ENCODE data around the gene DCLK1. TPM values are rescaled to one million over a fixed set of nuclear protein-coding genes. Genes with fewer than 3 reads are reported as not detected.

DCLK1 gene
- total and polyA plus RNA-seq, 2 donors (not counting 1 experiment from before 2014, with no cell fraction given): 0.56 to 6.3 TPM

GRCh38 chr13:35909837-35910540, 221.2 kb downstream of the DCLK1 start:
- H3K79me2 ChIP-seq (ENCODE audit: control insufficient read depth, insufficient read depth, low read length): no peaks in the 10 kb centered on the region
- H2AFZ ChIP-seq (ENCODE audit: low read length): no peak overlapping the region
- no peaks in the 10 kb centered on the region for H3K36me3 ChIP-seq (ENCODE audit: control insufficient read depth, insufficient read depth, low read length)
- no peak for TF ChIP-seq EZH2 (IDR thresholded peaks at IDR 0.05; ENCODE audit: low read length, missing control alignments)
- TF ChIP-seq, protein P1, sequence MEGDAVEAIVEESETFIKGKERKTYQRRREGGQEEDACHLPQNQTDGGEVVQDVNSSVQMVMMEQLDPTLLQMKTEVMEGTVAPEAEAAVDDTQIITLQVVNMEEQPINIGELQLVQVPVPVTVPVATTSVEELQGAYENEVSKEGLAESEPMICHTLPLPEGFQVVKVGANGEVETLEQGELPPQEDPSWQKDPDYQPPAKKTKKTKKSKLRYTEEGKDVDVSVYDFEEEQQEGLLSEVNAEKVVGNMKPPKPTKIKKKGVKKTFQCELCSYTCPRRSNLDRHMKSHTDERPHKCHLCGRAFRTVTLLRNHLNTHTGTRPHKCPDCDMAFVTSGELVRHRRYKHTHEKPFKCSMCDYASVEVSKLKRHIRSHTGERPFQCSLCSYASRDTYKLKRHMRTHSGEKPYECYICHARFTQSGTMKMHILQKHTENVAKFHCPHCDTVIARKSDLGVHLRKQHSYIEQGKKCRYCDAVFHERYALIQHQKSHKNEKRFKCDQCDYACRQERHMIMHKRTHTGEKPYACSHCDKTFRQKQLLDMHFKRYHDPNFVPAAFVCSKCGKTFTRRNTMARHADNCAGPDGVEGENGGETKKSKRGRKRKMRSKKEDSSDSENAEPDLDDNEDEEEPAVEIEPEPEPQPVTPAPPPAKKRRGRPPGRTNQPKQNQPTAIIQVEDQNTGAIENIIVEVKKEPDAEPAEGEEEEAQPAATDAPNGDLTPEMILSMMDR (conservative IDR thresholded peaks at IDR 0.05 in 1 of 2, IDR thresholded peaks at IDR 0.05 in 1 of 2; ENCODE audit: low read depth in 1 of 2, low read length in 2 of 2): no peak
- peaks cover 3% of the 10 kb centered on the region for H3K27me3 ChIP-seq (ENCODE audit: control insufficient read depth, insufficient read depth, low read length)
- no peak overlapping the region for H3K4me2 ChIP-seq (ENCODE audit: extremely low read depth, insufficient read depth, low read length)
- H3K4me1 ChIP-seq (ENCODE audit: control insufficient read depth, extremely low read depth, insufficient read depth, low read length): no peaks in the 10 kb centered on the region
- no peak overlapping the region for H3K4me3 ChIP-seq (replicated peaks in 1 of 4; ENCODE audit: control extremely low read depth in 1 of 4, insufficient read depth in 1 of 4, low read depth in 3 of 4, low read length in 4 of 4)
- H3K27ac ChIP-seq (ENCODE audit: insufficient read depth, low read length): no peak overlapping the region
- no peak for DNase-seq (ENCODE audit: low read depth in 2 of 2)
- no peaks in the 10 kb centered on the region for H4K20me1 ChIP-seq (ENCODE audit: control insufficient read depth, extremely low read depth, insufficient read depth, low read length)
- H3K9ac ChIP-seq (ENCODE audit: insufficient read depth, low read length): no peak overlapping the region
- H3K9me3 ChIP-seq (ENCODE audit: control insufficient read depth, insufficient read depth, low read depth, low read length): no peaks in the 10 kb centered on the region

DNA sequence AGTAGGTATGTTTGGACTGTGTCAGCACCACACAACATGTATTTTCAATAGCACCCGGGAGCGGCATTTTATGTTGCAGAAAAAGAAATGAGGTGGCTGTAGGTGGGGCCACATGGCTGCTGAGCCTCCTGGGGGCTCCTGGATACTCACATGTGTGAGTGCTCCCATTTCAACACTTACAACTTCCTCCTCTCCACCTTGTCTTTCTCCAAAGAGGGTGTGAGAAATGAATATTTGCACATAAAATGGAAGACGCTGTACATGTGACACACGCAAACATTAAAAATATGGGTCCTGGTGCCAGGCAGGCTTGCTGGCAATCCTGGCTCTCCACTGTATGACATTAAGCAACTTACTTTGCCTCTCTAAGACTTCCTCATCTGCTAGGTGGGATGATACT, 222.1 kb downstream of the DCLK1 start:
- Histone ChIP-seq H3K36me3 (ENCODE audit: control insufficient read depth, insufficient read depth, low read length) (no peaks in the 10 kb centered on the region), H3K4me2 (ENCODE audit: extremely low read depth, insufficient read depth, low read length) (no peak overlapping the region), H3K9ac (ENCODE audit: insufficient read depth, low read length) (no peak overlapping the region), H3K4me3 (replicated peaks in 1 of 4; ENCODE audit: control extremely low read depth in 1 of 4, insufficient read depth in 1 of 4, low read depth in 3 of 4, low read length in 4 of 4) (no peak overlapping the region), H3K4me1 (ENCODE audit: control insufficient read depth, extremely low read depth, insufficient read depth, low read length) (no peaks in the 10 kb centered on the region), H3K9me3 (ENCODE audit: control insufficient read depth, insufficient read depth, low read depth, low read length) (no peaks in the 10 kb centered on the region), H3K27me3 (ENCODE audit: control insufficient read depth, insufficient read depth, low read length) (peaks cover 3% of the 10 kb centered on the region), H3K79me2 (ENCODE audit: control insufficient read depth, insufficient read depth, low read length) (no peaks in the 10 kb centered on the region), H3K27ac (ENCODE audit: insufficient read depth, low read length) (no peak overlapping the region), H2AFZ (ENCODE audit: low read length) (no peak overlapping the region), H4K20me1 (ENCODE audit: control insufficient read depth, extremely low read depth, insufficient read depth, low read length) (no peaks in the 10 kb centered on the region)
- no peak for DNase-seq (ENCODE audit: low read depth in 2 of 2)
- TF ChIP-seq, protein P1 (conservative IDR thresholded peaks at IDR 0.05 in 1 of 2, IDR thresholded peaks at IDR 0.05 in 1 of 2; ENCODE audit: low read depth in 1 of 2, low read length in 2 of 2): no peak
- TF ChIP-seq EZH2 (IDR thresholded peaks at IDR 0.05; ENCODE audit: low read length, missing control alignments): no peak

DNA sequence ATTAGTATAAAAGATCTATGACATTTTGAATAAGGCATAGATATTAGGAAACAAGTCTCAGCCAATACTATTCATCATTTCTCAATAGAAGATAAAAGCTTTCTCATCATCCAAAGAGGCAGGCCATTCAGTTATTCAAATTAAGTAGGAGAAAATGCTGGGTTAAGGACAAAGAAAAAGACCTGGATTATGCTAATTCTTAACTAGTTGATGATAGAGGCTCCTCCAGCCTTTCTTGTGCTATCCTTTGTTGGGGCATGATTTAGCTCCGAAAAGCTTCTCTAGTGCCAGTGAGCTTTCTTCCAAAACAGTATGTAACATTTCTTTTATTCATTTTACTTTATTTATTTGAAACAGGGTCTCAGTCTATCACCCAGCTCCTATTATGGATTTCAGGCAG, 223.0 kb downstream of the DCLK1 start:
- Histone ChIP-seq H3K27me3 (ENCODE audit: control insufficient read depth, insufficient read depth, low read length) (peaks cover 3% of the 10 kb centered on the region), H3K9me3 (ENCODE audit: control insufficient read depth, insufficient read depth, low read depth, low read length) (no peaks in the 10 kb centered on the region), H3K4me3 (replicated peaks in 1 of 4; ENCODE audit: control extremely low read depth in 1 of 4, insufficient read depth in 1 of 4, low read depth in 3 of 4, low read length in 4 of 4) (no peak overlapping the region), H3K27ac (ENCODE audit: insufficient read depth, low read length) (no peak overlapping the region), H3K79me2 (ENCODE audit: control insufficient read depth, insufficient read depth, low read length) (no peaks in the 10 kb centered on the region), H2AFZ (ENCODE audit: low read length) (no peak overlapping the region), H3K4me1 (ENCODE audit: control insufficient read depth, extremely low read depth, insufficient read depth, low read length) (no peaks in the 10 kb centered on the region), H4K20me1 (ENCODE audit: control insufficient read depth, extremely low read depth, insufficient read depth, low read length) (no peaks in the 10 kb centered on the region), H3K36me3 (ENCODE audit: control insufficient read depth, insufficient read depth, low read length) (no peaks in the 10 kb centered on the region), H3K4me2 (ENCODE audit: extremely low read depth, insufficient read depth, low read length) (no peak overlapping the region), H3K9ac (ENCODE audit: insufficient read depth, low read length) (no peak overlapping the region)
- no peak for TF ChIP-seq EZH2 (IDR thresholded peaks at IDR 0.05; ENCODE audit: low read length, missing control alignments)
- TF ChIP-seq, protein P1 (conservative IDR thresholded peaks at IDR 0.05 in 1 of 2, IDR thresholded peaks at IDR 0.05 in 1 of 2; ENCODE audit: low read depth in 1 of 2, low read length in 2 of 2): no peak
- no peak for DNase-seq (ENCODE audit: low read depth in 2 of 2)
